ENCODE data around the gene LAIR2.
"Not testable (repeated sequence)": the region's sequence is repeated elsewhere in the genome, so short reads cannot be mapped to it uniquely, and the experiment has no call there.

The LAIR2 gene

DNA sequence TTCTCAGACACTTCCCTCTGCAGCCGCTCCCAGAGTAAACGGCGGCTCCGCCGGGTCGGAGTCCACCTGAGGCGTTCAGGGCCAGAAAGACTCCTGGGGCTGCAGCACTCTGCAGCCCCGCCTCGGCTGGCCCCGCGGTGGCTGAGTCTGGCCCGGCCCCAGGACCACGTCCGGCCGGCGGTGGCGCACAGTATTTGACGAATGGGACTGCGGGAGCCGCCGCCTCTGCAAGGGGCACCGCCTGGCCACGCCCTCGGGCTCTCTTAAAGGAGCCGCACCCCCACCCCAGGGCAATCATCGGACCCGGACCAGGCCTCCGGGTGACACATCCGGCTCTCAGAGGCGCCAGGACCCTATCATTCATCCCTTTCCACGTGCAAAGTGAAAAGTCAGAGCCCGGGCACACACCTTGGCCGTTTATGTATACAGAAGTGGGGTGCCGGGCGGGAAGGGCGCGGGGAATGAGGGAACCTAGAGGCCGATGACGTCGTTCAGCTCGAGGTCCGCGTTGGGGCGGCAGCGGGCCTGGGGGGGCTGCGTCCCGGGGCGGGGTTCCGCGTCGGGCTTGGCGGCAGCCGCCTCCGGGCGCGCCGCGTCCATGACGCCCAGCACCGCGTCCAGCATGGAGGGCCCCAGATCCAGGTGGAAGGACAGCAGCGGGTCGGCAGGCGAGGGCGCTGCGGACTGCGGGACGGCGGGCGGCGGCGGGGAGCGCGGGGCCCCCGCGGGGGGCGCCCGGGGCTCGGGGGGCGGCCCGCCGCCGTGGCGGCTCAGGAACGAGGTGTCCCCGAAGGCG is 37.8 kb upstream of the LAIR2 start:
- peak; percentile 75 for DNase-seq (ENCODE audit: low spot score)

DNA sequence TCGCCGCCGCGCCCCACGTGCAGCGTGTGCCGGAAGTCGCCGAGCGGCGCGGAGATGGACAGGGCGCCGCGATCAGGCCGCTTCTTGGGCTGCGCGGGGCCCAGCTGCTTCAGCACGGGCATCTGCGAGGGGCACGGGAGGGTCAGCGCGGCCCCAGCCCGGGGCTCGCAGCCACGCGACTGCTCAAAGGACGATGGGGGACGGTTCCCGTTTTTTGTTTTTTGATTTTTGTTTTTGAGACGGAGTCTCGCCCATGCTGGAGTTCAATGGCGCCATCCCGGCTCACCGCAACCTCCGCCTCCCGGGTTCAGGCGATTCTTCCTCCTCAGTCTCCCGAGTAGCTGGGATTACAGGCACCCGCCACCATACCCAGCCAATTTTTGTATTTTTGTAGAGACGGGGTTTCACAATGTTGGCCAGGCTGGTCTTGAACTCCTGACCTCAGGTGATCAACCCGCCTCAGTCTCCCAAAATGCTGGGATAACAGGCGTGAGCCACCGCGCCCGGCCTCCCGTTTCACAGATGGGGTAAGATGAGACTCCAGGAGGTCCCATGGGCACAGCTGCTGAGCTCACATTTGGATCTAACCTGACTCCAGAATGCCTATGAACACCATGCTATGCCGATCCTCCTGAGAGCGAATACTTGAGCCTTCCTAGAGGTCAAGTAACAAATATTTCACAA is 37.1 kb upstream of the LAIR2 start:
- no peak for DNase-seq (ENCODE audit: low spot score)

- DNase-seq (ENCODE audit: low spot score): not testable (repeated sequence)
Observed at GRCh38 chr19:54466110-54466480, 36.5 kb upstream of the LAIR2 start.

DNA sequence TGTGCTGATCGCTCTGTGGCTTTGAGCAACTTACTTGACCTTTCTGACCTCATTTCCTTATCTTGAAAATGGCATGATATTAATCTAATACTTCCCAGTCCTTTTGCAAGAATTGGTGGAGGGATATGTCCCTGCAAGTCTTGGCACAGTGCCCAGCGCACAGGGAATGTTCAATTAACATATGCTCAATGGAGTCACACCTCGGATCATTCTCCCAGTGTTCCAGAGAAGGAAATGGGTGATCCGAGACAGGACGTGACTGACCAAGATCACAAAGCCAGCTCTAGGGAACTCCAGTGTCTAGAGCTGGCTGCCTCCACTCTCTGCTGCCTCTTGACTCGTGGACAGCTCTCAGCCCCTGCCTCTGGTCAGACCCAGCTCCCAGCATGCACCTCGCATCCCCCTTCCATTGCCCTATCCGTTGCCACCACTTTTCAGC is 33.1 kb upstream of the LAIR2 start:
- no peak for DNase-seq (ENCODE audit: low spot score)

DNA sequence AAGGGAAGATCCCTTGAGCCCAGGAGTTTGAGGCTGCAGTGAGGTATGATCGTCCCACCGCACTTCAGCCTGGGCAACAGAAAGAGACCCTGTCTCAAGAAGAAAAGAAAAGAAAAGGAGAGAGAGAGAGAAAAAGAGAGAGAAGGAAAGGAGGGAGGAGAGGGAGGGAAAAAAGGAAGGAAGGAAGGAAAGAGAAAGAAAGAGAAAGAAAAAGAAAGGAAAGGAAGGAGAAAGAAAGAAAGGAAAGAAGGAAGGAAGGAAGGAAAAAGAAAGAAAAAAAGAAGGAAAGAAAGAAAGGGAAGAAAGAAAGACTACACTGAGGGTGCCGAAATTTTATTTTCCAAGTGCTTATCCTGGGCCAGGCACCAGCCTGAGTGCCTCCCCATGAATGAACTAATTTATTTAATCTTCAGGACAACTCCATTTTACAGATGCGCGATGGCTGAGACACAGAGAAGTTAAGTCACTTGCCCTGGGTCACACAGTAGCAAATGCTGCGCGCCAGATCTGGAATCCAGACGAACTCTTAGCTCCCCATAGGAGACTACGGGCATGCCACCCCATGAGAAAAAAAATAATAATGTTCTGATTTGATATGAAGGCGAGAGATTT is 32.2 kb upstream of the LAIR2 start:
- DNase-seq (ENCODE audit: low spot score): no peak

- no peak for DNase-seq (ENCODE audit: low spot score)
Observed at GRCh38 chr19:54470991-54471782, 31.4 kb upstream of the LAIR2 start.

DNA sequence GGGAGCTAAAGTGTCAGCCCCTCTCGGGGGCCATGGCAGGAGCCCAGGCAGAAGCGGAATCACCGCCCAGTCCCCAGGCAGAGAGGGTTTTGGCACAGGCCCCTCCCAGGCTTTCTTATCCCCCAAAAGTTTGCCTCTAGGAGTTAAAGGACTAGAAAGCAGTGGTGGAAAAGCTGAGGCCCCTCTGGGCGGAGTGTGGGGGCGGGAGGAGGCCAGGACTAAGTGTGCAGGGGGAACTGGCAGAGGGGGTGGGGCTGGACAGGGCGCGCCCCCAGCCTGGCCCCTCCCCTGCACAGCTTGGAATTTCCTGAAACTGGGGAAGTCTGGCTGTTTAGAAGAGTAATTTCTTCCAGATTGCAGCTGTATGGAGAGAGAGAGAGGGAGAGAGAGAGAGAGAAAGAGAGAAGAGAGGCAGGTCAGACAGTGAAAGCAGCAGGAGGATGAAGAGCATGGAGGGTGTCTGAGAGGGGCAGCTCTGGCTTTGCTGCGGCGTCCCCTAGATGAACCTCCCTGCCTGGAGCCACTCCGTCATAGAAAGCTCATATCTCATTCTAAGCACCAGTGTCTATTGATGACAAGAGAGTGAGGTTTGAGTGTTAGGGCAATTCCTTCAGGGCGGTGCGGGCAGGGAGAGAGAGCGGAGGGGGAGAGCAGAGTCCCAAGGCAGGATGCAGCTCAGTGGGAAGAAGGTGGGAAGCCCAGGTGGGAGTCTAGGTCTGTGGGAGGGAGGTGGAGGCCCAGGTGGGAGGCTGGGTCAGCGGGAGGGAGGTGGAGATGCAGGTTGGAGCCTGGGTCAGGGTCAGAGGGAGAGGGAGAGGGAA is 29.4 kb upstream of the LAIR2 start, which contains the start of gene CDC42EP5:
TSS of gene CDC42EP5 (minus strand) at position 226 of the 821 bp plus-strand sequence. CDS start 7,749 bp downstream, outside the sequence.
- DNase-seq (ENCODE audit: low spot score): no peak

GRCh38 chr19:54473892-54474372 is 28.7 kb upstream of the LAIR2 start:
- DNase-seq (ENCODE audit: low spot score): no peak

DNA sequence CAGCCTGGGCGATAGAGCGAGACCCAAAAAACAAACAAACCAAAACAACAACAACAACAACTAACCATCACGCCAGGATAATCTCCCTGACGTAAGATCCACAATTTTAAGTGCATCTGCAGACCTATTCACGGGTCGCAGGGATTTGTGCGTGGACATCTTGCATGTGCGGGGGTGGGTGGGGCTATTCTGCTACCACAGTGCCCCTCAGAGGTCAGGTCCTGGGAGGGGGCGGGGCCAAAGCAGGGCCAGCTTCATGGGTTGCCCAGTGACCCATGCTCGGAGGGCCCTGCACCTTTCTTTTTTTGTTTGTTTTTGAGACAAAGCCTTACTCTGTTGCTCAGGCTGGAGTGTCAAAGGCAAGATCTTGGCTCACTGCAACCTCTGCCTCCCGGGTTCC is 26.9 kb upstream of the LAIR2 start:
- DNase-seq (ENCODE audit: low spot score): no peak

- DNase-seq (ENCODE audit: low spot score): no peak
Observed at GRCh38 chr19:54477650-54478049, 25.0 kb upstream of the LAIR2 start.

DNA sequence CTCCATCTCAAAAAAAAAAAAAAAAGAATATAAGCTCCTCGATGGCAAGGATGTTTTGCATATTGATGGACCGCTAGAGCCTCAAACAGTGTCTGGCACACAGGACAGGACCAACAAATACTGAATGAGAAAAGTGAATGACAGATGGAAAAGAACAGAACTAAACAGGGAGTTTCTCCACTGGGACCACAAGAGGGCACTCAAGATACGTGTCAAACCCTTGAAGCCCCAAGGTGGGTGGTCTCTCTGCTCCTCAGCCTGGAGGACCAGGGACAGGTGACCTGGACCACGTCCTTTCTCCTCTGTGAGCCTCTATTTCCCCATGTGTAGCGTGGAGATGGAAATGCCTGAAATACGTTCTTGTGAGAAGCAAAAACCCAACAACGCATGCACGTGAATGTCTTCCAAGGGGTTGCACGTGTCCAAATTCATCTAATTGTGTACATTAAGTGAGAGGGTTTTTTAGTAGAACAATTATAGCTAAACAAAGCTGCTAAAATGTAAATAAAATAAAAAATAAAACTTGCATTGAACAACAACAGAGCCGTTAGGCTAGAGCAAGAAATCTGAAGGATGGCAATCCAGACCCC is 23.9 kb upstream of the LAIR2 start:
- DNase-seq (ENCODE audit: low spot score): peak; percentile 35

DNA sequence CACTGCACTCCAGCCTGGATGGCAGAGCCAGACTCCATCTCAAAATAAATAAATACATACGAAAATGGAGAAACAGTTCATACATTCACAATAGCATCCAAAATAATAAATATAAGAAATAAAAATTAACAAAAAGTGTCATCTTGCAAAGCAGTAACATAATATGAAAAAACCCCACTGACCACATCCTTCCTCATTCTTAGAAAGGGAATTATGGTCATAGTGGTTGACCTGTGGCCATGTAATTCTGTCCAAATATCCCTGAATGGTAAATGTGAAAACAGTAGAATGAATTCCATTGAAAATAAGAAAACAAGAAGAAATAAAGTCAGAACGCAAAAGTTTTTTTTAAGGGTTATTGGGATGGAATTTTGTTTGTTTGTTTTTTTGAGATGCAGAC is 22.6 kb upstream of the LAIR2 start:
- DNase-seq (ENCODE audit: low spot score): no peak

GRCh38 chr19:54481326-54481930 is 21.2 kb upstream of the LAIR2 start:
- DNase-seq (ENCODE audit: low spot score): peak; percentile 41

DNA sequence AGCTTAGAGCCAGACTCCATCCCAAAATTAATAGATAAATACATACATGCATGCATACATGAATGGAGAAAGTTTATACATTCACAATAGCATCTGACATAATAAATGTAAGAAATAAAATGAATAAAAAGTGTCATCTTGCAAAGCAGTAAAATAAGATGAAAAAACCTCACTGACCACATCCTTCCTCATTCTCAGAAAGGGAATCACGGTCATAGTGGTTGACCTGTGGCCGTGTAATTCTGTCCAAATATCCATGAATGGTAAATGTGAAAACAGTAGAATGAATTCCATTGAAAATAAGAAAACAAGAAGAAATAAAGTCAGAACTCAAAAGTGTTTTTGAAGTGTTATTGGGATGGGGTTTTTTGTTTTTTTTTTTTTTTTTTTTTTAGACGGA is 19.7 kb upstream of the LAIR2 start:
- no peak for DNase-seq (ENCODE audit: low spot score)

DNA sequence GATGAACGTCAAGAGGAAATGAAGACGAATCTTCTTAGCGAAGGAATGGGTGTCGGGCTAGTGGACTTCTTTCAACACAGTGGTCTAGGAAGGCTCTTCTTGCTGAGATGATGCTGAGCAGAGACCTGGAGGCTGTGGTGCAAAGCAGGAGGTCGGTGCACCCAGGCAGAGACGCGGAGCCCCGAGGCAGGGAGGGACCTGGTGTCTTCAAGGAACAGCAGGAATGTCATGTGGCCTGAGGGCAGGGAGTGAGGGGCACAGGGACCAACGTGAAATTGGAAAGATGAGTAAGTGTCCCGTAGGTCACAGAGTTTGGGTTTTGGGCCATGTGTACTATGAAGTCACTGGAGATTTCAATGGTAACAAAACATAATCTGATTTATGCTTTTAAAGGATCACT is 18.2 kb upstream of the LAIR2 start:
- no peak for DNase-seq (ENCODE audit: low spot score)

GRCh38 chr19:54485851-54486250 is 16.8 kb upstream of the LAIR2 start:
- DNase-seq (ENCODE audit: low spot score): no peak

DNA sequence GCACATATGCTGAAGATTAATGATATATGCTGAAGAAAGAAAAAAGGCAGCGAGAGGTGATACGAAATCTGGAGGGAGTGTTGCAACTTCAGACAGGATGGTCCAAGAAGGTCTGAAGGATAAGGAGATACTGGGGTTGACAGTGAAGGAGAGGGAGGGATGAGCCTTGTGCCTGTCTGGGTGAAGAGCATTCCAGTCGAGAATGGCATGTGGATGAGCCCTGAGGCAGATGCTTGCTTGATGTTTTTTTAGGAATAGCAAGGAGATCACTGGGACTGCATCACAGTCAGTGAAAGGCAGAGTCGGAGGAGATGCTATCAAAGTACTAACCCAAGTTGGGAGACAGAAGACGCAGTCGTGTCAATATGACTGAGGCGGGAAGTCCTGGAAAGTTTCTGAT is 13.3 kb upstream of the LAIR2 start:
- no peak for DNase-seq (ENCODE audit: low spot score)

GRCh38 chr19:54489766-54490165 is 12.9 kb upstream of the LAIR2 start:
- no peak for DNase-seq (ENCODE audit: low spot score)

GRCh38 chr19:54492568-54492967 is 10.1 kb upstream of the LAIR2 start:
- no peak for DNase-seq (ENCODE audit: low spot score)

DNA sequence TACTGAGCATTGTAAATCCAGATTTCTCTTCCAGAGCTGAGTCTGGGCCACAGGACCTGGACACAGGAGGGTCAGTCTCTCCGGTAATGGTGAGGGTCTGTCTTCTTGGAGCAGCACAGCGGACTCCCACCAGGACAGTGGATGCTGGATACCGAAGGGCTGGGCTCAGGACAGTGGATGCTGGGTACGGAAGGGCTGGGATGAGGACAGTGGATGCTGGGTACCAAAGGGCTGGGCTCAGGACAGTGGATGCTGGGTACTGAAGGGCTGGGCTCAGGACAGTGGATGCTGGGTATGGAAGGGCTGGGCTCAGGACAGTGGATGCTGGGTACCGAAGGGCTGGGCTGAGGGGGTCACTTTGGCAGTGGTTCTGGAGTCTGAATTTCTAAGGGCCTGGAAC is 9.6 kb upstream of the LAIR2 start:
- not testable (repeated sequence) for DNase-seq (ENCODE audit: low spot score)
